ENCODE results near the gene DTHD1. TPM values are rescaled to one million over a fixed set of nuclear protein-coding genes. Genes with fewer than 3 reads are reported as not detected.

The DTHD1 gene
- total RNA-seq, 1 donor from 2014 or later: not detected

DNA sequence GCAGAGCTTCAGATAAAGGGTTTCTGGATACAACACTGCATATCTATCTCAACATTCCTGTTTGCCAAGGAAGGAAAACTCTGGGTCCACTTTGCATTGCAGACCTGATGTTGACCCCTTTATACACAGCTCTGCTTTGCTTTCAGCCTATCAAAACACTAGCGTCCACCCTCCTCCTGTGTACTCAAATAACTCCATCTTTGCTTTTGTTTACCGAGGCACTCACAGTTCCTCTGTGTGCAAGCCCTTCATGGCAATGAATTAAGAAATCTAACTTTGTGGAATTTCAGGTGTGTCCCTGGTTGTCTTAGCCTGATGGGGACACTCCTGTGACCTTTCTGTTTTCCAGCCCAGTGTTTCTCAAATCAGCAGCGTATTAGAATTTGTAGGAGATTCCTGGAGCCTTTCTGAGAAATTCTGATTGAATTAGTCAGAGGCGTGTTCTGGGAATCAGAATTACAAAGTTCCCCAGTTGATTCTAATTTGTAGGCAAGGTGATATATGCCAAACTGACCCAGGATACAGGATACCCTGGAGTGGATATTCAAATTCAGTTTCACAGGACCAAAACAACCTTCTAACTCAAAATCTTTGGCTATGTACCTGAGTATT lies 68.6 kb downstream of the DTHD1 start:
- Mint-ChIP-seq H3K36me3 (no peaks in the 10 kb centered on the region), H3K9me3 (no peaks in the 10 kb centered on the region), H3K27ac (no peak overlapping the region), H3K4me1 (peaks cover 6% of the 10 kb centered on the region), H3K4me3 (no peak overlapping the region), H3K27me3 (ENCODE audit: low read depth) (peaks cover 6% of the 10 kb centered on the region)
- no peak for TF ChIP-seq CTCF (IDR thresholded peaks at IDR 0.05; ENCODE audit: unreplicated experiment)
- DNase-seq (ENCODE audit: low spot score in 2 of 2, unreplicated experiment in 2 of 2): no peak

DNA sequence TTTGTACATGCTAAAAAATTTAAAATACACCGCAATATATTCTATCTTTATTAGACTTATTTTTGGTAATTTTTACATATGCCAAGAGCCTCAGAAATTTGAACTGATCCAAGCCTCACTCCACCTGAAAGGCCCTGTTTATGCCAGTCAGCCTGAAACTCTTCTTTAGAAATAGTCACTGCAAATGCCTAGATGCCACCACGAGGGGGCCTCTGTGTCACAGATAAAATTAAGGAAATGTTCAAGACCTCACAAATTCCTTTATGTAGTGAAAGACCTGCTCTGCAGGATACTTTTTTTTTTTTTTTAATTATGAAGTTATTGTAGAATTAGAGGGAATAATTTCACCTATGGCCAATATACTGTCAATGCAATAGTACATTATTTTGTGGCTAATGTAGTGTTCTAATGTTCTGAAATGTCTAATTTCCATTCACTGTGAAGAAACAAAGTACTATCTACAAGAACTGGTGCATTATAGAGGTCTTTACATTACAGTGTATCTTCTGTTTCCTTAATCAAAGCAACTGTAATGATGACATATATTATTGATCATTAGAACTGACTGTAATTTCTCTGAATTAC lies 69.8 kb downstream of the DTHD1 start:
- peak; percentile 25 to 58 for DNase-seq (ENCODE audit: low spot score in 2 of 2, unreplicated experiment in 2 of 2)
- peak overlapping the region; percentile 43 for H3K27ac Mint-ChIP-seq
- TF ChIP-seq CTCF (IDR thresholded peaks at IDR 0.05; ENCODE audit: unreplicated experiment): peak; percentile 75

DNA sequence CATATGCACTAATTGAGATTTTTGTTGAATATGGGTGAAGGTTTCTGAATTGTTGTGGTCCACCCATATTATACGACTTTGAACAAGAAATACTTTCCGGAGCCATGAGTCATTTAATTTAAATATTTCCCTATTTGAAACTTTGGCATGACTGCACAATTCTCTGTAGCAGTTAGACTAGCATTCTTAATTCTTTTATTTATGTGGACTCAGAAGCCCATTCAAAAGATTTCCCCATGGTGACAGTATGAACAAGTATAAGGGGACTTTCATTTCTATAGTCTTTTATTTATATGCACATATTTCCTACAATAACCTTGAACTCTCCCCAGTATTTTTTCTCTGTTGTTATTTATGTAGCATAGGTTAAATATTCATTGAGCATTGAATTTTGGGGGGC lies 72.6 kb downstream of the DTHD1 start:
- Mint-ChIP-seq H3K9me3 (no peaks in the 10 kb centered on the region), H3K27ac (no peak overlapping the region), H3K36me3 (no peaks in the 10 kb centered on the region), H3K4me1 (peaks cover 6% of the 10 kb centered on the region), H3K4me3 (no peak overlapping the region), H3K27me3 (ENCODE audit: low read depth) (peaks cover 10% of the 10 kb centered on the region)
- no peak for DNase-seq (ENCODE audit: low spot score in 2 of 2, unreplicated experiment in 2 of 2)
- TF ChIP-seq CTCF (IDR thresholded peaks at IDR 0.05; ENCODE audit: unreplicated experiment): no peak

More for the DNA sequence above, 69.8 kb downstream of the DTHD1 start:
- Mint-ChIP-seq H3K27me3 (ENCODE audit: low read depth) (peaks cover 10% of the 10 kb centered on the region), H3K4me1 (peaks cover 6% of the 10 kb centered on the region), H3K36me3 (no peaks in the 10 kb centered on the region), H3K9me3 (no peaks in the 10 kb centered on the region), H3K4me3 (no peak overlapping the region)

DNA sequence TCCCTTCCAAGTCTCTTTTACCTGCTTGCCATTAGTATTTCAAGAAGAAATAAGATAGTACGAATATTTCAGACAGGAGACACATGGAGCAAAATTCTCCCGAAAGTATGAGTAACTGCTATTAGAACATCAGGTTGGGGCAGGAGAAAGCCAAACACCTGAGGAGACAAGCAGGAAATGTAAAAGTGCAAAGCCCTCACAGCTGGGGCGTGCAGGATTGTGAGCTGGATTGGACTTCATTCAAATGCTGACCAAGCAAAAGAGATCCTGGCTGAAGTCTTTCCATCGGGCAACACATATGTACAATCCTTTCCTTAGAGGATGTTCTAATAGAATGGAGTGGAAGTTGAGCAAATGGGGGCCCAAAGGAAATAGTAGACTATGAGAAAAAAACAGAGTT lies 76.8 kb downstream of the DTHD1 start:
- no peak overlapping the region for H3K27ac Mint-ChIP-seq
- H3K4me1 Mint-ChIP-seq: no peaks in the 10 kb centered on the region
- DNase-seq (ENCODE audit: low spot score in 2 of 2, unreplicated experiment in 2 of 2): no peak
- H3K9me3 Mint-ChIP-seq: no peaks in the 10 kb centered on the region
- no peak overlapping the region for H3K4me3 Mint-ChIP-seq
- no peaks in the 10 kb centered on the region for H3K36me3 Mint-ChIP-seq
- TF ChIP-seq CTCF (IDR thresholded peaks at IDR 0.05; ENCODE audit: unreplicated experiment): no peak
- peaks cover 13% of the 10 kb centered on the region for H3K27me3 Mint-ChIP-seq (ENCODE audit: low read depth)

- H3K4me1 Mint-ChIP-seq: no peaks in the 10 kb centered on the region
- H3K9me3 Mint-ChIP-seq: no peaks in the 10 kb centered on the region
Measured at GRCh38 chr4:36360755-36361154, 79.3 kb downstream of the DTHD1 start.

More at GRCh38 chr4:36360755-36361154, 79.3 kb downstream of the DTHD1 start:
- no peak for DNase-seq (ENCODE audit: low spot score in 2 of 2, unreplicated experiment in 2 of 2)
- peaks cover 9% of the 10 kb centered on the region for H3K27me3 Mint-ChIP-seq (ENCODE audit: low read depth)
- no peaks in the 10 kb centered on the region for H3K36me3 Mint-ChIP-seq
- TF ChIP-seq CTCF (IDR thresholded peaks at IDR 0.05; ENCODE audit: unreplicated experiment): no peak
- H3K27ac Mint-ChIP-seq: no peak overlapping the region
- no peak overlapping the region for H3K4me3 Mint-ChIP-seq

Measured in mesothelial cell of epicardium (in vitro differentiated cells).